HG03108 (cell line): ENCODE data around the gene ZFR2.
"Not testable (repeated sequence)": the region's sequence is repeated elsewhere in the genome, so short reads cannot be mapped to it uniquely, and the experiment has no call there.

Experiments
- ATAC-seq: cut with Tn5 transposase; IDR thresholded peaks from one replicate; pipeline ENCODE4 v1.9.1; 2021; ENCODE audit warnings: moderate library complexity; ENCODE audit not compliant: unreplicated experiment

Gene ZFR2

GRCh38 chr19:3868770-3869456 is at the start of gene ZFR2:
Gene ZFR2 (minus strand): TSS chr19:3869038. CDS start chr19:3869017, 21 bp downstream.
- ATAC-seq, result no peak

- ATAC-seq, result no peak
Observed at GRCh38 chr19:3916033-3916432, 47.2 kb upstream of the ZFR2 start.

- ATAC-seq, result no peak
Observed at GRCh38 chr19:3914199-3914598, 45.4 kb upstream of the ZFR2 start.

- no peak for ATAC-seq
Observed at GRCh38 chr19:3910105-3910504, 41.3 kb upstream of the ZFR2 start.

- ATAC-seq, result no peak
Observed at GRCh38 chr19:3908266-3909054, 39.6 kb upstream of the ZFR2 start.

- no peak for ATAC-seq
Observed at GRCh38 chr19:3907626-3908265, 38.9 kb upstream of the ZFR2 start.

GRCh38 chr19:3904233-3904632 is 35.4 kb upstream of the ZFR2 start:
- ATAC-seq, result no peak

GRCh38 chr19:3902317-3902973 is 33.6 kb upstream of the ZFR2 start:
- no peak for ATAC-seq

- no peak for ATAC-seq
Observed at GRCh38 chr19:3899531-3900294, 30.9 kb upstream of the ZFR2 start.

GRCh38 chr19:3898426-3898825 is 29.6 kb upstream of the ZFR2 start:
- ATAC-seq, result no peak

- no peak for ATAC-seq
Observed at GRCh38 chr19:3897936-3898335, 29.1 kb upstream of the ZFR2 start.

- ATAC-seq, result no peak
Observed at GRCh38 chr19:3895788-3896187, 26.9 kb upstream of the ZFR2 start.

- ATAC-seq, result not testable (repeated sequence)
Observed at GRCh38 chr19:3894959-3895358, 26.1 kb upstream of the ZFR2 start.

- no peak for ATAC-seq
Observed at GRCh38 chr19:3893509-3894179, 24.8 kb upstream of the ZFR2 start.

GRCh38 chr19:3890591-3890990 is 21.8 kb upstream of the ZFR2 start:
- ATAC-seq, result no peak

- ATAC-seq, result no peak
Observed at GRCh38 chr19:3882041-3882384, 13.2 kb upstream of the ZFR2 start.

- no peak for ATAC-seq
Observed at GRCh38 chr19:3881272-3882040, 12.6 kb upstream of the ZFR2 start.

- ATAC-seq, result no peak
Observed at GRCh38 chr19:3880471-3881271, 11.8 kb upstream of the ZFR2 start, which contains the start of gene ATCAY. Gene ATCAY (plus strand): TSS chr19:3880685. CDS start chr19:3885768, 5,083 bp downstream.

GRCh38 chr19:3879656-3880055 is 10.8 kb upstream of the ZFR2 start:
- no peak for ATAC-seq
